Fibroblast of skin of back (primary cell): ENCODE measurements around the gene ZNF654.
"Not testable (repeated sequence)": the region's sequence is repeated elsewhere in the genome, so short reads cannot be mapped to it uniquely, and the experiment has no call there.

ENCODE experiments used
- DNase-seq: peaks from one replicate; pipeline ENCODE4 v3.0.0-alpha.2; 2013

Gene ZNF654

GRCh38 chr3:88142094-88142624 lies 83.1 kb downstream of the ZNF654 start:
- DNase-seq: peak; percentile 44

- no peak for DNase-seq
Measured at GRCh38 chr3:88147261-88147660, 88.2 kb downstream of the ZNF654 start.

- DNase-seq: no peak
Measured at GRCh38 chr3:88148651-88149050, 89.6 kb downstream of the ZNF654 start.

GRCh38 chr3:88149101-88149508 lies 90.0 kb downstream of the ZNF654 start:
- DNase-seq: no peak

GRCh38 chr3:88149509-88150362 lies 90.7 kb downstream of the ZNF654 start, which contains the start of gene C3orf38:
C3orf38 (plus strand) TSS chr3:88149959; CDS start chr3:88150053, 94 bp downstream.
- peak; percentile 95 for DNase-seq

GRCh38 chr3:88150371-88150770 lies 91.3 kb downstream of the ZNF654 start:
- no peak for DNase-seq

- no peak for DNase-seq
Measured at GRCh38 chr3:88150806-88151205, 91.8 kb downstream of the ZNF654 start.

- DNase-seq: no peak
Measured at GRCh38 chr3:88151358-88151757, 92.3 kb downstream of the ZNF654 start.

GRCh38 chr3:88152841-88153240 lies 93.8 kb downstream of the ZNF654 start:
- no peak for DNase-seq

- no peak for DNase-seq
Measured at GRCh38 chr3:88166419-88166971, 107.4 kb downstream of the ZNF654 start.

- DNase-seq: no peak
Measured at GRCh38 chr3:88167173-88167572, 108.1 kb downstream of the ZNF654 start.

GRCh38 chr3:88167704-88168103 lies 108.6 kb downstream of the ZNF654 start:
- DNase-seq: no peak

- DNase-seq: no peak
Measured at GRCh38 chr3:88168171-88168570, 109.1 kb downstream of the ZNF654 start.

- DNase-seq: peak; percentile 58
Measured at GRCh38 chr3:88180398-88180999, 121.4 kb downstream of the ZNF654 start.

GRCh38 chr3:88182165-88182918 lies 123.3 kb downstream of the ZNF654 start:
- not testable (repeated sequence) for DNase-seq

- DNase-seq: peak; percentile 67
Measured at GRCh38 chr3:88188436-88188835, 129.4 kb downstream of the ZNF654 start.

- no peak for DNase-seq
Measured at GRCh38 chr3:88189361-88189810, 130.3 kb downstream of the ZNF654 start.

GRCh38 chr3:88191872-88192409 lies 132.9 kb downstream of the ZNF654 start:
- DNase-seq: no peak

GRCh38 chr3:88192631-88193030 lies 133.6 kb downstream of the ZNF654 start:
- DNase-seq: no peak
